ENCODE data around the gene RPP38. TPM values are rescaled to one million over a fixed set of nuclear protein-coding genes. Genes with fewer than 3 reads are reported as not detected.

The RPP38 gene
- total and polyA plus RNA-seq, 2 of the 13 experiments (the other 11 are each of a cell fraction or from before 2014, with no cell fraction given): 11.7 to 16.4 TPM

DNA sequence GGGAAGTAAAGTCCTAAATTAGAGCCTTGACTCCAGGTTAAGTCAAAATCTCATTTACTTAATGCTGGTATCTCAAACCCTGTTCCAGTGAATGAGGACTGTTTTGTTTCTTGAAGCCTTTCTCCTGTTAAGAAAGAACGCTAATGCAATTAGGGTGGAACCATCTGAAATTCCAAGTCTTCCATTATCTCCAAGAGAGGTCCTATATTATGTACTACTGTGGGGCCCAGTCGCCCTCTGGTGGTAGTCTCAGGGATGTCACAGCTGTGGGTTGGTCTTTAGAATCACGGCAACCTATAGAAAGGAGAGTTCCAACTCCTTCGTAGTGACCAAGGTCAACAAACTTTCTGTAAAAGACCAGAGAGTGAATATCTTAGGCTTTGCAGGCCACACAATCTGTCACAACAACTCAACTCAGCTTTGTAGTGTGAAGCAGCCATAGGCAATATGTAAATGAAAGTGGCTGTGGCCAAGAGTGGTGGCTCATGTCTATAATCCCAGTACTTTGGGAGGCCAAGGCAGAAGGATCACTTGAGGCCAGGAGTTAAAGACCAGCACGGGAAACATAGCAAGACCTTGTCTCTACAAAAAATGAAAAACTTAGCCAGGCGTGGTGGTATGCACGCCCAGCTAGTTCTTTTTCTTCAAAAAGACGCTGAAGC lies 9.3 kb downstream of the RPP38 start (continued):
- TF ChIP-seq SMC3 (IDR thresholded peaks at IDR 0.05; ENCODE audit: low read length) (peak; percentile 87), ZNF607 (CRISPR knock-in tag; IDR thresholded peaks at IDR 0.05; ENCODE audit: borderline replicate concordance) (peak; percentile 41; the same call in 1 of the 2 replicates), GATAD2A (CRISPR knock-in tag; IDR thresholded peaks at IDR 0.05) (peak; percentile 23; the same call in 1 of the 2 replicates), MED13 (CRISPR knock-in tag; IDR thresholded peaks at IDR 0.05) (no peak), RAD21 (CRISPR knock-in tag; IDR thresholded peaks at IDR 0.05) (peak; percentile 58; the same call in 1 of the 2 replicates)
- TF ChIP-seq, protein P1, sequence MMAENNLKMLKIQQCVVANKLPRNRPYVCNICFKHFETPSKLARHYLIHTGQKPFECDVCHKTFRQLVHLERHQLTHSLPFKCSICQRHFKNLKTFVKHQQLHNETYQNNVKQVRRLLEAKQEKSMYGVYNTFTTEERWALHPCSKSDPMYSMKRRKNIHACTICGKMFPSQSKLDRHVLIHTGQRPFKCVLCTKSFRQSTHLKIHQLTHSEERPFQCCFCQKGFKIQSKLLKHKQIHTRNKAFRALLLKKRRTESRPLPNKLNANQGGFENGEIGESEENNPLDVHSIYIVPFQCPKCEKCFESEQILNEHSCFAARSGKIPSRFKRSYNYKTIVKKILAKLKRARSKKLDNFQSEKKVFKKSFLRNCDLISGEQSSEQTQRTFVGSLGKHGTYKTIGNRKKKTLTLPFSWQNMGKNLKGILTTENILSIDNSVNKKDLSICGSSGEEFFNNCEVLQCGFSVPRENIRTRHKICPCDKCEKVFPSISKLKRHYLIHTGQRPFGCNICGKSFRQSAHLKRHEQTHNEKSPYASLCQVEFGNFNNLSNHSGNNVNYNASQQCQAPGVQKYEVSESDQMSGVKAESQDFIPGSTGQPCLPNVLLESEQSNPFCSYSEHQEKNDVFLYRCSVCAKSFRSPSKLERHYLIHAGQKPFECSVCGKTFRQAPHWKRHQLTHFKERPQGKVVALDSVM (CRISPR knock-in tag; IDR thresholded peaks at IDR 0.05): peak; percentile 30; the same call in 1 of the 2 replicates
- TF ChIP-seq, protein P2, sequence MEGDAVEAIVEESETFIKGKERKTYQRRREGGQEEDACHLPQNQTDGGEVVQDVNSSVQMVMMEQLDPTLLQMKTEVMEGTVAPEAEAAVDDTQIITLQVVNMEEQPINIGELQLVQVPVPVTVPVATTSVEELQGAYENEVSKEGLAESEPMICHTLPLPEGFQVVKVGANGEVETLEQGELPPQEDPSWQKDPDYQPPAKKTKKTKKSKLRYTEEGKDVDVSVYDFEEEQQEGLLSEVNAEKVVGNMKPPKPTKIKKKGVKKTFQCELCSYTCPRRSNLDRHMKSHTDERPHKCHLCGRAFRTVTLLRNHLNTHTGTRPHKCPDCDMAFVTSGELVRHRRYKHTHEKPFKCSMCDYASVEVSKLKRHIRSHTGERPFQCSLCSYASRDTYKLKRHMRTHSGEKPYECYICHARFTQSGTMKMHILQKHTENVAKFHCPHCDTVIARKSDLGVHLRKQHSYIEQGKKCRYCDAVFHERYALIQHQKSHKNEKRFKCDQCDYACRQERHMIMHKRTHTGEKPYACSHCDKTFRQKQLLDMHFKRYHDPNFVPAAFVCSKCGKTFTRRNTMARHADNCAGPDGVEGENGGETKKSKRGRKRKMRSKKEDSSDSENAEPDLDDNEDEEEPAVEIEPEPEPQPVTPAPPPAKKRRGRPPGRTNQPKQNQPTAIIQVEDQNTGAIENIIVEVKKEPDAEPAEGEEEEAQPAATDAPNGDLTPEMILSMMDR (CRISPR knock-in tag; IDR thresholded peaks at IDR 0.05): peak; percentile 88

DNA sequence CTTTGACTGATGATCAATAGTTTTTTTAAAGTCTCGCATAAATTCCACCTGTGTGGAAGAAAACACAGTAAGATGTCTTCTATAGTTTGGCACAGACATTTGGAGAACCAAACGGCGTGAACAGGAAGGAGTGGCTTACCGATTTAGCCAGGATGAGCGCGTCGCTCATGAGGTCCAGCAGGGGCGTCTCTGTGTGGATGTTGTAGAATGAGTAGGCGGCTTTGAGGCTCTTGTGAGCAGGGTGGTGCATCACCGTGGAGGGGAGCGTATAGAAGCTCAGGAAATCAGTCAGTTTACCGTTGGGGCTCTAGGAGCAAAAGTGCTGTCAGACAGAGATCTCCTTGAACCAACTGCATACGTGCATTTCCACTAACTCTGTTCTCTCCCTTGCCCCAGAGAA lies 15.5 kb downstream of the RPP38 start:
- Histone ChIP-seq H3K4me1 (ENCODE audit: insufficient read depth, low read length) (peaks cover 20% of the 10 kb centered on the region), H3K9ac (ENCODE audit: insufficient read depth, low read depth, low read length) (no peak overlapping the region), H3K27me3 (ENCODE audit: control insufficient read depth in 1 of 2, insufficient read depth in 2 of 2, low read length in 2 of 2) (no peaks in the 10 kb centered on the region), H3K79me2 (ENCODE audit: insufficient read depth, low read length) (no peaks in the 10 kb centered on the region), H3K27ac (ENCODE audit: extremely low read length, insufficient read depth, low read length) (no peak overlapping the region), H4K20me1 (ENCODE audit: insufficient read depth, low read length) (no peaks in the 10 kb centered on the region), H3K4me3 (replicated peaks in 1 of 3; ENCODE audit: insufficient read depth in 1 of 3, low read depth in 2 of 3, low read length in 3 of 3) (no peak overlapping the region), H3K4me2 (ENCODE audit: low read depth, low read length) (no peak overlapping the region), H2AFZ (ENCODE audit: low read length) (no peak overlapping the region), H3K9me3 (ENCODE audit: low read length) (no peaks in the 10 kb centered on the region), H3K36me3 (replicated peaks in 1 of 2; ENCODE audit: control insufficient read depth in 1 of 2, insufficient read depth in 2 of 2, low read length in 2 of 2) (peaks cover 7 to 26% of the 10 kb centered on the region in 2 experiments; a peak in 4 of 5 replicates)
- ChIA-PET POLR2A (no interaction called here), CTCF (ENCODE audit: low intra/inter-chr PET ratio, low total read pairs) (no interaction called here)
- in situ Hi-C loops (cut with HindIII; ENCODE audit: extremely low pct_ligation_motif_present, low pct_unique_long_range_greater_than_20kb) (no loop called here), intact Hi-C loops (cut with micrococcal nuclease; ENCODE audit: unreplicated experiment) (no loop called here)
- DNase-seq (ENCODE audit: low spot score) (no peak), ATAC-seq (no peak), FAIRE-seq (no peak)
- 98% methylated on average over 13 of the region's 13 CpGs for WGBS (ENCODE audit: low lambda C conversion rate)
- no TSS peak for BruUV-seq (replicated peaks)
- TF ChIP-seq, protein P3, sequence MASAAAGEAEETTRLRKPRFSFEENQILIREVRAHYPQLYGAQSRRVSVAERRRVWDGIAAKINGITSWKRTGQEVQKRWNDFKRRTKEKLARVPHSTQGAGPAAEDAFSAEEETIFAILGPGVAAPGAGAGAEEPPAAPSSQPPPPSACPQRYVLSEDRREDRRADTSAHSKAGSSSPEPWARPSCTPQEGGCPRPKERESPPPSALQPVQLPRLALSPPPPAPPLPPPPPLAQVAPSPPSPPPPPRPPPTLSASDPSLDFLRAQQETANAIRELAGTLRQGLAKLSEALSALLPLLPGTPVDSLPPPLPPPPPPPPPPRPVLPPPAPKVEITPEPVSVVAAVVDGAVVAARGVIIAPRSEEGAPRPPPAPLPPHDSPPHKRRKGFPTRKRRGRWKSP (CRISPR knock-in tag; IDR thresholded peaks at IDR 0.05): no peak
- TF ChIP-seq KAT8 (CRISPR knock-in tag; IDR thresholded peaks at IDR 0.05): no peak
- TF ChIP-seq CCAR2 (optimal IDR thresholded peaks at IDR 0.05; ENCODE audit: low read depth, low read length): no peak
- TF ChIP-seq ZBTB7A (CRISPR knock-in tag; IDR thresholded peaks at IDR 0.05): no peak
- no peak for TF ChIP-seq ZNF674 (CRISPR knock-in tag; IDR thresholded peaks at IDR 0.05; ENCODE audit: low read depth)
- TF ChIP-seq TBP (CRISPR knock-in tag; IDR thresholded peaks at IDR 0.05): no peak
- no peak for TF ChIP-seq ZNF30 (CRISPR knock-in tag; IDR thresholded peaks at IDR 0.05)
- no peak for TF ChIP-seq ZNF101 (CRISPR knock-in tag; IDR thresholded peaks at IDR 0.05; ENCODE audit: borderline replicate concordance, low read depth)
- TF ChIP-seq, protein P4, sequence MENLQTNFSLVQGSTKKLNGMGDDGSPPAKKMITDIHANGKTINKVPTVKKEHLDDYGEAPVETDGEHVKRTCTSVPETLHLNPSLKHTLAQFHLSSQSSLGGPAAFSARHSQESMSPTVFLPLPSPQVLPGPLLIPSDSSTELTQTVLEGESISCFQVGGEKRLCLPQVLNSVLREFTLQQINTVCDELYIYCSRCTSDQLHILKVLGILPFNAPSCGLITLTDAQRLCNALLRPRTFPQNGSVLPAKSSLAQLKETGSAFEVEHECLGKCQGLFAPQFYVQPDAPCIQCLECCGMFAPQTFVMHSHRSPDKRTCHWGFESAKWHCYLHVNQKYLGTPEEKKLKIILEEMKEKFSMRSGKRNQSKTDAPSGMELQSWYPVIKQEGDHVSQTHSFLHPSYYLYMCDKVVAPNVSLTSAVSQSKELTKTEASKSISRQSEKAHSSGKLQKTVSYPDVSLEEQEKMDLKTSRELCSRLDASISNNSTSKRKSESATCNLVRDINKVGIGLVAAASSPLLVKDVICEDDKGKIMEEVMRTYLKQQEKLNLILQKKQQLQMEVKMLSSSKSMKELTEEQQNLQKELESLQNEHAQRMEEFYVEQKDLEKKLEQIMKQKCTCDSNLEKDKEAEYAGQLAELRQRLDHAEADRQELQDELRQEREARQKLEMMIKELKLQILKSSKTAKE (CRISPR knock-in tag; IDR thresholded peaks at IDR 0.05; ENCODE audit: borderline replicate concordance): no peak
- no peak for TF ChIP-seq ZNF768 (CRISPR knock-in tag; IDR thresholded peaks at IDR 0.05)
